AG04449 (cell line): Measurements from ENCODE around the gene CTDSP1.

Experiments
- CTCF ChIA-PET: fragments of 350-600 bp; formaldehyde crosslinking; extraction: SDS; loops from one replicate; lab custom pipeline; 2021; ENCODE audit warnings: antibody characterized with exemption; lab: Yijun Ruan, JAX
- POLR2A ChIA-PET: fragments of 400-600, 350-600 bp; formaldehyde crosslinking; extraction: SDS; loops from one replicate; lab custom pipeline; 2020; ENCODE audit warnings: antibody characterized with exemption, inconsistent platforms; lab: Yijun Ruan, JAX
- DNase-seq: peaks from one replicate; pipeline ENCODE4 v3.0.0-alpha.2; 2010; ENCODE audit warnings: low read depth, low spot score
- H3K4me3 ChIP-seq: 2 replicates; pipeline ENCODE4 v1.5.1; 2011; ENCODE audit warnings: low read depth, mild to moderate bottlenecking, control low read depth, low read length
- TF ChIP-seq, protein P1 (sequence below): IDR thresholded peaks from one replicate; pipeline ENCODE4 v1.5.1; 2011; ENCODE audit warnings: mild to moderate bottlenecking, moderate library complexity, low read length, control low read depth, inconsistent platforms; ENCODE audit not compliant: insufficient read depth; ENCODE audit errors: missing control alignments

CTDSP1 gene

DNA sequence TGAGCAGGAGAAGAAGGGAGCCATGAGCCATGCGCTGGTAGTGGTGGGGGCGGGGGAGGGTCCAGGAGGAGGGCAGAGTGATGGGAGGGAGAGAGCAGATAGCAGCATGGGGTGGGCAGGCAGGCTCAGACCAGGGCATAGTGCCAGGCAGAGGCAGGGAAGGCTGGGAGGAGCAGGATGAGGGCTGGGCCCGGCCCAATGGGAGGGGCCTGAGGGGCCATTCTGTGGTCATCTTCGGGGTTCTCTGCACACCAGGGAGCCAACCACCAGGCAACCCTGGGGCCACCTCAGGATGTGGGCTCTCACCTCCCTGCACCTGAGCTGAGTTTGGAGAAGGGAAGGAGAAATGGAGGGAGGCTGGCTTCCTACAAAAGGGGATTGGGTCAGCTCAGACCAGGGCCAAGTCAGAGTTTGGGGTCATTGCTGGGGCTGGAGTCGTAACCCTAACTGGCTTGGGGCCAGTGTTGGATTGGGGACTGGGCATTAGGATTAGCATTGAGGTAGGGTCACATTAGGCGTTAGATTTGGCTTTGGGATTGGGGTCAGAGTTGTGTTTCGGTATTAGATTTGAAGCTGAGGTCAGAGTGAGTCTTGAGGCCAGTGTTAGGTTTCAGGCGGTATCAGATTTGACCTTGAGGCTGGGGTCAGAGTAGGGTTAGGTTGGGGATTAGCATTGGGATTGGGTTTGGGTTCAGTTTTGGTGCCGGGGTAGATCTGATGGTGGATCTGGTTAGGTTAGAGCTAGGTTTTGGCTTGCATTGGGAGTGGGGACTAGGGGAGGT lies 30.4 kb downstream of the CTDSP1 start:
- TF ChIP-seq, protein P1, sequence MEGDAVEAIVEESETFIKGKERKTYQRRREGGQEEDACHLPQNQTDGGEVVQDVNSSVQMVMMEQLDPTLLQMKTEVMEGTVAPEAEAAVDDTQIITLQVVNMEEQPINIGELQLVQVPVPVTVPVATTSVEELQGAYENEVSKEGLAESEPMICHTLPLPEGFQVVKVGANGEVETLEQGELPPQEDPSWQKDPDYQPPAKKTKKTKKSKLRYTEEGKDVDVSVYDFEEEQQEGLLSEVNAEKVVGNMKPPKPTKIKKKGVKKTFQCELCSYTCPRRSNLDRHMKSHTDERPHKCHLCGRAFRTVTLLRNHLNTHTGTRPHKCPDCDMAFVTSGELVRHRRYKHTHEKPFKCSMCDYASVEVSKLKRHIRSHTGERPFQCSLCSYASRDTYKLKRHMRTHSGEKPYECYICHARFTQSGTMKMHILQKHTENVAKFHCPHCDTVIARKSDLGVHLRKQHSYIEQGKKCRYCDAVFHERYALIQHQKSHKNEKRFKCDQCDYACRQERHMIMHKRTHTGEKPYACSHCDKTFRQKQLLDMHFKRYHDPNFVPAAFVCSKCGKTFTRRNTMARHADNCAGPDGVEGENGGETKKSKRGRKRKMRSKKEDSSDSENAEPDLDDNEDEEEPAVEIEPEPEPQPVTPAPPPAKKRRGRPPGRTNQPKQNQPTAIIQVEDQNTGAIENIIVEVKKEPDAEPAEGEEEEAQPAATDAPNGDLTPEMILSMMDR, result no peak
- H3K4me3 ChIP-seq, result no peak overlapping the region
- DNase-seq, result no peak
- ChIA-PET POLR2A (interaction anchor here (0.6 kb wide), 1 partner anchor 501 kb away, joined by 3 read pairs; no protein-coding TSS in a partner anchor), CTCF (interaction anchor here (1.8 kb wide), 1 partner anchor 21 kb away, joined by 4 read pairs; no protein-coding TSS in a partner anchor)

GRCh38 chr2:218430721-218431120 lies 31.1 kb downstream of the CTDSP1 start:
- H3K4me3 ChIP-seq, result no peak overlapping the region
- POLR2A ChIA-PET, result interaction anchor here (0.6 kb wide), 1 partner anchor 501 kb away, joined by 3 read pairs; no protein-coding TSS in a partner anchor
- CTCF ChIA-PET, result interaction anchor here (1.8 kb wide), 1 partner anchor 22 kb away, joined by 4 read pairs; no protein-coding TSS in a partner anchor
- TF ChIP-seq, protein P1, result no peak
- no peak for DNase-seq

DNA sequence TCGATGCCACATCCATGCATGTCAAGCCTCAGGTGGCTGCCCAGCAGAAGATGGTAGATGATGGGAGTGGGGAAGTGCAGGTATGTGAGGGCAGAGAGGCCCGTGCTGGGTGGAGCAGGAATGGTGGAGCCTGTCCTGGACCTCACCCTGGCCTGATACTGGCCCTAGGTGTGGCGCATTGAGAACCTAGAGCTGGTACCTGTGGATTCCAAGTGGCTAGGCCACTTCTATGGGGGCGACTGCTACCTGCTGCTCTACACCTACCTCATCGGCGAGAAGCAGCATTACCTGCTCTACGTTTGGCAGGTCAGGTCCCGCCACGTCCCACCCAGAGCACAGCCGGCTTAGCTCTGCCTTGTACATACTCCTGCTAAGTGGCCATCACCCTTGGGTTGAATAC lies 32.2 kb downstream of the CTDSP1 start:
- H3K4me3 ChIP-seq, result no peak overlapping the region
- TF ChIP-seq, protein P1, result no peak
- ChIA-PET CTCF (interaction anchor here (1.8 kb wide), 1 partner anchor 23 kb away, joined by 4 read pairs; no protein-coding TSS in a partner anchor), POLR2A (no interaction called here)
- DNase-seq, result no peak

DNA sequence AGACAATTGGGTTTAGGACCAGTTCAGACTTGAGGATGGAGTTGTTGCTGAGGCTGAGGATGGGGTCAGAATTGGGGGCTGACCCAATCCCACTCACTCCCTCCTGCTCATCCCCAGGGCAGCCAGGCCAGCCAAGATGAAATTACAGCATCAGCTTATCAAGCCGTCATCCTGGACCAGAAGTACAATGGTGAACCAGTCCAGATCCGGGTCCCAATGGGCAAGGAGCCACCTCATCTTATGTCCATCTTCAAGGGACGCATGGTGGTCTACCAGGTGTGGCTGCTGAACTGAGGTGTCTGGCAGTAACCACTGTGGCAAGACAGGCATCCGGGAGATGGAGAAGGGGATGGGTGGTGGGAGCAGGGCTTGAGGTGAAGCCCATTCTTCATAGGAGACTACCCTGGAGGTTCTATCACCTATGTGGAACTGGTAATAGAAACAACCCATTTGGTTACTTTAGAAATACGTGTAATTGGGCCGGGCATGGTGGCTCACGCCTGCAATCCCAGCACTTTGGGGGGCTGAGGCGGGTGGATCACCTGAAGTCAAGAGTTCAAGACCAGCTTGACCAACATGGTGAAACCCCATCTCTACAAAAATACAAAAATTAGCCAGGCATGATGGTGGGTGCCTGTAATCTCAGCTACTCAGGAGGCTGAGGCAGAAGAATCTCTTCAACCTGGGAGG lies 33.2 kb downstream of the CTDSP1 start:
- POLR2A ChIA-PET, result no interaction called here
- TF ChIP-seq, protein P1, result no peak
- no peak overlapping the region for H3K4me3 ChIP-seq
- CTCF ChIA-PET, result no interaction called here
- DNase-seq, result no peak

GRCh38 chr2:218434456-218434855 lies 34.8 kb downstream of the CTDSP1 start:
- no peak overlapping the region for H3K4me3 ChIP-seq
- TF ChIP-seq, protein P1, result no peak
- ChIA-PET POLR2A (no interaction called here), CTCF (no interaction called here)
- DNase-seq, result no peak
